Uterus (tissue), 2 donors: Measurements from ENCODE around the gene OR5K1.

ENCODE experiments used
- CTCF ChIP-seq, 4 experiments: fragments of 200-600 bp in 2 of 4; fragments of 450-650 bp in 2 of 4; sonication (generic) in 2 of 4; IDR thresholded peaks; one replicate each; pipeline ENCODE4 v1.5.1; 2016 to 2019; ENCODE audit warnings: antibody characterized with exemption in 4 of 4, mild to moderate bottlenecking in 2 of 4, moderate library complexity in 1 of 4
- POLR2A ChIP-seq, 2 donors: fragments of 450-650 bp; IDR thresholded peaks; one replicate each; pipeline ENCODE4 v1.6.1; 2016; ENCODE audit warnings: antibody characterized with exemption in 2 of 2, mild to moderate bottlenecking in 1 of 2, moderate library complexity in 1 of 2

GRCh38 chr3:98450372-98450771 lies 12.6 kb upstream of the OR5K1 start:
- no peak for TF ChIP-seq CTCF (IDR thresholded peaks at IDR 0.05)
- no peak for TF ChIP-seq POLR2A (IDR thresholded peaks at IDR 0.05)
